DND-41 (cell line): ENCODE results near the gene PIP5KL1.

Experiments
- ATAC-seq: fragments of 200-7000 bp; cut with Tn5 transposase; 3 replicates; pipeline ENCODE4 v1.9.1; 2021; ENCODE audit warnings: low read depth; ENCODE audit not compliant: insufficient read depth
- DNase-seq: peaks from one replicate; pipeline ENCODE4 v3.0.0-alpha.2; 2020
- H2AFZ ChIP-seq: 2 replicates; pipeline ENCODE4 v1.6.0; 2012; ENCODE audit warnings: low read depth, low read length
- H3K27ac ChIP-seq: 2 replicates; pipeline ENCODE4 v1.5.1; 2012; ENCODE audit warnings: low read length, inconsistent platforms
- H3K27me3 ChIP-seq: fragments of 200-600 bp; sonication (generic); 2 replicates; pipeline ENCODE4 v1.6.0; 2012; ENCODE audit warnings: low read length, mild to moderate bottlenecking, inconsistent platforms; ENCODE audit not compliant: insufficient read depth, poor library complexity
- H3K36me3 ChIP-seq: 2 replicates; pipeline ENCODE4 v1.5.1; 2012; ENCODE audit warnings: low read length, inconsistent platforms; ENCODE audit not compliant: insufficient read depth
- H3K4me1 ChIP-seq: 2 replicates; pipeline ENCODE4 v1.5.1; 2012; ENCODE audit warnings: mild to moderate bottlenecking, low read length; ENCODE audit not compliant: insufficient read depth
- H3K4me2 ChIP-seq: 2 replicates; pipeline ENCODE4 v1.6.0; 2012; ENCODE audit warnings: mild to moderate bottlenecking, moderate library complexity, low read length, inconsistent platforms; ENCODE audit not compliant: insufficient read depth
- H3K4me3 ChIP-seq, 2 experiments: fragments of 200-600 bp in 1 of 2; shearing (Covaris generic) in 1 of 2; 2 replicates each; pipeline ENCODE4 v1.5.1; 2012 to 2016; ENCODE audit warnings: inconsistent platforms in 2 of 2, low read length in 2 of 2, mild to moderate bottlenecking in 2 of 2, low read depth in 1 of 2, moderate library complexity in 1 of 2
- H3K79me2 ChIP-seq: 2 replicates; pipeline ENCODE4 v1.6.0; 2012; ENCODE audit warnings: low read length, inconsistent platforms; ENCODE audit not compliant: insufficient read depth
- H3K9ac ChIP-seq: 2 replicates; pipeline ENCODE4 v1.6.0; 2012; ENCODE audit warnings: low read depth, mild to moderate bottlenecking, inconsistent platforms, low read length, moderate library complexity
- H3K9me3 ChIP-seq: 2 replicates; pipeline ENCODE4 v1.5.1; 2012; ENCODE audit warnings: low read length, moderate library complexity, mild to moderate bottlenecking, inconsistent platforms; ENCODE audit not compliant: insufficient read depth, severe bottlenecking
- H4K20me1 ChIP-seq: 2 replicates; pipeline ENCODE4 v1.6.0; 2012; ENCODE audit warnings: low read length; ENCODE audit not compliant: insufficient read depth
- EZH2 ChIP-seq: IDR thresholded peaks from 3 replicates; pipeline ENCODE4 v1.6.1; 2012; ENCODE audit warnings: borderline replicate concordance, low read depth, mild to moderate bottlenecking, moderate library complexity, low read length, inconsistent platforms; ENCODE audit not compliant: severe bottlenecking
- TF ChIP-seq, protein P1 (sequence below): IDR thresholded peaks from 2 replicates; pipeline ENCODE4 v1.5.1; 2012; ENCODE audit warnings: borderline replicate concordance, low read length, moderate library complexity, mild to moderate bottlenecking; ENCODE audit not compliant: poor library complexity, severe bottlenecking; ENCODE audit errors: extremely low read depth

PIP5KL1 gene

DNA sequence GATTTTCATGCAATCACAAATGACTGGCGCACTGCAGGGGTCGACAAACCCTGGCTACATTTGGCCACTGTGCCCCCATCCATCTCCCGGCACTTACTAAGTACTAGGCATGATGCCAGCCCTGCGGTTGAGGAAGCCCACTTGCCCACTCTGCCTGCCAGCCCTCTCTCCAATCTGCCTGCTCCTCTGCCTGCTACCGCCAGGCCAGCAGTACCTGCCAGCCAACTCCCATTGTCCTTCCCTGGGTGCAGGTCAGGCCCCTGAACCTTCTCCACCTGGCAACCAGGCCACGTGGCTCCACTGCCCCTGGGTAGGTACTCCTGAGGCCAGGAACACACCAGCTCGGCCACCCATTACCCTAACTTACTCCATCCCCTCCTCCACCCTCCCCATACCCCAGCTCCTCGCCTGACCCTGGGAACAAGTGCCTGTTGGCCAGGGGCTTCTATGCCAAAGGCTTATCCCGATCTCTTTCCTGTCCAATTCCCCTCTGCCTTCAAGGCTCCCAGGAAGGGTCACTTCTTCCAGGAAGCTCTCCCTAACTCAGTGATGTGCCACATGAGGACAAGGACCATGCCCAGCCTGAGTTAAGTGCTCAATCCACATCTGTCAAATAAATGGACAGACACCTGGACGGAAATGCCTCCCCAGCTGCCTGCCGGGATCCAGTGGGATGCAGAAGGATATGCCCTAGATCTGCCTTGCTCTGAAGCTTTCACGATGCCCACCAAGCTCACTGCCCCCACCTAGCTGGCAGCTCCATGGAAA is 43.6 kb upstream of the PIP5KL1 start:
- H3K27me3 ChIP-seq: no peaks in the 10 kb centered on the region
- ATAC-seq (no peak), DNase-seq (no peak)
- H3K4me3 ChIP-seq: no peak overlapping the region
- H3K36me3 ChIP-seq: no peaks in the 10 kb centered on the region
- no peak overlapping the region for H3K4me2 ChIP-seq
- no peak overlapping the region for H3K9ac ChIP-seq
- TF ChIP-seq EZH2: no peak
- TF ChIP-seq, protein P1, sequence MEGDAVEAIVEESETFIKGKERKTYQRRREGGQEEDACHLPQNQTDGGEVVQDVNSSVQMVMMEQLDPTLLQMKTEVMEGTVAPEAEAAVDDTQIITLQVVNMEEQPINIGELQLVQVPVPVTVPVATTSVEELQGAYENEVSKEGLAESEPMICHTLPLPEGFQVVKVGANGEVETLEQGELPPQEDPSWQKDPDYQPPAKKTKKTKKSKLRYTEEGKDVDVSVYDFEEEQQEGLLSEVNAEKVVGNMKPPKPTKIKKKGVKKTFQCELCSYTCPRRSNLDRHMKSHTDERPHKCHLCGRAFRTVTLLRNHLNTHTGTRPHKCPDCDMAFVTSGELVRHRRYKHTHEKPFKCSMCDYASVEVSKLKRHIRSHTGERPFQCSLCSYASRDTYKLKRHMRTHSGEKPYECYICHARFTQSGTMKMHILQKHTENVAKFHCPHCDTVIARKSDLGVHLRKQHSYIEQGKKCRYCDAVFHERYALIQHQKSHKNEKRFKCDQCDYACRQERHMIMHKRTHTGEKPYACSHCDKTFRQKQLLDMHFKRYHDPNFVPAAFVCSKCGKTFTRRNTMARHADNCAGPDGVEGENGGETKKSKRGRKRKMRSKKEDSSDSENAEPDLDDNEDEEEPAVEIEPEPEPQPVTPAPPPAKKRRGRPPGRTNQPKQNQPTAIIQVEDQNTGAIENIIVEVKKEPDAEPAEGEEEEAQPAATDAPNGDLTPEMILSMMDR: no peak
- H4K20me1 ChIP-seq: peaks cover 67% of the 10 kb centered on the region
- H3K9me3 ChIP-seq: no peaks in the 10 kb centered on the region
- no peak overlapping the region for H2AFZ ChIP-seq
- H3K4me1 ChIP-seq: peaks cover 30% of the 10 kb centered on the region
- H3K27ac ChIP-seq: no peak overlapping the region
- H3K79me2 ChIP-seq: peaks cover 28% of the 10 kb centered on the region

DNA sequence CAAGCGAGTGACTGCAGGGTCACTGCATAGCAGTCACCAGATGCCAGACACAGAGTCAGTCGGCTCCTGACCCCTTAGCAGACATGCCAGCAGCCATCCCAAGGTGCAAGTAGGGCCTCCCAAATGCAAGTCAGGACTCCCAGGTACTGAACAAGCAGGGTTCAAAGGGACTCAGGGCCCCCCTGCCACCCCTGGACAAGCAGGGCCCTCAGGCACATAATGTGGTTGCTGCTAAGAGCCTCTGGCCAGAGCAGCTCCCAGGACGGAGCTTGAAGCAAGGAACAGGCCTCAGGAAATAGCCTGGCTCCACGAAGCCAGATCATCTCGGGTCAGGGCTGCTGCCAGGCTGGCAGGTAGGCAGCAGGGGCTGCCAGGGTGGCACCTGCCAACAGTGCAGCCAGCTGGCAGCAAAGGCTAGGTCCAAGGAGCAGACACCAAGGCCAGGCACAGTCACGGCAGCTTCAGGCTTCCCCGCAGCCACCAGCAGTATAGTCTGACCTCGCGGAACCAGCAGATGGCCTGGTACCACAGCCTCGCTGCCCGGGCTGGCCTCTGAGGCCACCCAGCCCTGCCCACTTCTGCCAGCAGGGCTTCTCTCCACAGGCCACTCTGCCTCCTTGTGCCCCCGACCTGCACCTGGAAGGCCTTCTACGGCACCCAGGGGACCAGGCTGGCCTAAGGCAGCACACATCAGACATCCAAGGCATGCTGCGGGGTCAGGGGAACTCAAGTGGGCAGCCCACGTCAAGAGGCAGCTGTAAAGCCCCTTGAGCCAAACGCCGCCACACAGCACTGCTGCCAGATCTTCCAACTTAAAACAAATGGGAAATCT is 42.8 kb upstream of the PIP5KL1 start:
- ATAC-seq (no peak), DNase-seq (no peak)
- Histone ChIP-seq H4K20me1 (peaks cover 68% of the 10 kb centered on the region), H3K4me1 (peaks cover 22% of the 10 kb centered on the region), H3K27me3 (no peaks in the 10 kb centered on the region), H2AFZ (no peak overlapping the region), H3K4me2 (no peak overlapping the region), H3K27ac (no peak overlapping the region), H3K9ac (no peak overlapping the region), H3K79me2 (peaks cover 24% of the 10 kb centered on the region), H3K36me3 (no peaks in the 10 kb centered on the region), H3K4me3 (no peak overlapping the region), H3K9me3 (no peaks in the 10 kb centered on the region)
- no peak for TF ChIP-seq EZH2
- TF ChIP-seq, protein P1: no peak

DNA sequence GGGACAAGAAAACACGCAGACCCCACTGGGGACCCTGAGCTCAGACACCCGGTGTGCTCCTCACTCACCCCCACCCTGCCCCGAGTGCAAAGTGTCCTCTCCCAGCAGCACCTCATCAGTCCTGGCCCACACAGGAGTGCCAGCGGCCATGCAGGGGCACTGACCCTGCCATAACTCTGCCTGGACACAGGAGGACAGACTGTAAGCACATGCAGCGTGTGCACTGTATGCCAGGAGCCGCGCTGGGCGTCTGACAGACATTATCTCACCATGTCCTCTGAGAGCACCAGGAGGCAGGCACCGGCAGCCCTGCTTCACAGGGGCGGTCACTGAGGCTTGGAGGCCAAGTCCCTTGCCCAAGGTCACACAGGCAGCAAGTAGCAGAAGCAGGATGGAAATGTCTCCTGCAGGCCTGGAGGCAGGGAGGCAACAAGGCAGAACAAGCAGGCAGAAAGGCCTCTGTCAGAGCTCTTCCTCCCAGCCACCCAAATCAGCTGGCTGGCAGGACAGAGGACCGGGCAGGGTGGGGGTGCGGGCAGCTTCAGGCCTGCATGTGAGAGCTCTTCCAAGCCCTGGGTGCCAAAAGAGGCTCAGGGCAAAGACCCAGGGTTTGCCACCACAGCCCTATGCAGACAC is 41.8 kb upstream of the PIP5KL1 start:
- Histone ChIP-seq H4K20me1 (peaks cover 66% of the 10 kb centered on the region), H3K79me2 (peaks cover 16% of the 10 kb centered on the region), H3K27me3 (no peaks in the 10 kb centered on the region), H2AFZ (no peak overlapping the region), H3K9me3 (no peaks in the 10 kb centered on the region), H3K4me2 (no peak overlapping the region), H3K27ac (no peak overlapping the region), H3K4me1 (peaks cover 12% of the 10 kb centered on the region), H3K4me3 (no peak overlapping the region), H3K9ac (no peak overlapping the region), H3K36me3 (no peaks in the 10 kb centered on the region)
- TF ChIP-seq, protein P1: no peak
- TF ChIP-seq EZH2: no peak
- no peak for ATAC-seq
- DNase-seq: no peak
